ENCODE measurements around the gene CCDC192.
"Not testable (repeated sequence)": the region's sequence is repeated elsewhere in the genome, so short reads cannot be mapped to it uniquely, and the experiment has no call there.

The CCDC192 gene

GRCh38 chr5:127840809-127841208 lies 137.6 kb downstream of the CCDC192 start:
- TF ChIP-seq, protein P1, sequence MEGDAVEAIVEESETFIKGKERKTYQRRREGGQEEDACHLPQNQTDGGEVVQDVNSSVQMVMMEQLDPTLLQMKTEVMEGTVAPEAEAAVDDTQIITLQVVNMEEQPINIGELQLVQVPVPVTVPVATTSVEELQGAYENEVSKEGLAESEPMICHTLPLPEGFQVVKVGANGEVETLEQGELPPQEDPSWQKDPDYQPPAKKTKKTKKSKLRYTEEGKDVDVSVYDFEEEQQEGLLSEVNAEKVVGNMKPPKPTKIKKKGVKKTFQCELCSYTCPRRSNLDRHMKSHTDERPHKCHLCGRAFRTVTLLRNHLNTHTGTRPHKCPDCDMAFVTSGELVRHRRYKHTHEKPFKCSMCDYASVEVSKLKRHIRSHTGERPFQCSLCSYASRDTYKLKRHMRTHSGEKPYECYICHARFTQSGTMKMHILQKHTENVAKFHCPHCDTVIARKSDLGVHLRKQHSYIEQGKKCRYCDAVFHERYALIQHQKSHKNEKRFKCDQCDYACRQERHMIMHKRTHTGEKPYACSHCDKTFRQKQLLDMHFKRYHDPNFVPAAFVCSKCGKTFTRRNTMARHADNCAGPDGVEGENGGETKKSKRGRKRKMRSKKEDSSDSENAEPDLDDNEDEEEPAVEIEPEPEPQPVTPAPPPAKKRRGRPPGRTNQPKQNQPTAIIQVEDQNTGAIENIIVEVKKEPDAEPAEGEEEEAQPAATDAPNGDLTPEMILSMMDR (IDR thresholded peaks at IDR 0.05; ENCODE audit: insufficient read depth, low read length, poor library complexity, severe bottlenecking) = no peak
- no peak overlapping the region for H3K4me3 ChIP-seq (replicated peaks; ENCODE audit: low read depth, low read length)
- no peaks in the 10 kb centered on the region for H3K36me3 ChIP-seq (ENCODE audit: control insufficient read depth, insufficient read depth, low read length)
- H3K27me3 ChIP-seq (replicated peaks; ENCODE audit: control insufficient read depth, insufficient read depth, low read length) = no peaks in the 10 kb centered on the region
- no peak for DNase-seq (ENCODE audit: extremely low read depth, insufficient read length)

- Histone ChIP-seq H3K36me3 (ENCODE audit: control insufficient read depth, insufficient read depth, low read length) (no peaks in the 10 kb centered on the region), H3K27me3 (replicated peaks; ENCODE audit: control insufficient read depth, insufficient read depth, low read length) (no peaks in the 10 kb centered on the region), H3K4me3 (replicated peaks; ENCODE audit: low read depth, low read length) (no peak overlapping the region)
- no peak for DNase-seq (ENCODE audit: extremely low read depth, insufficient read length)
- TF ChIP-seq, protein P1 (IDR thresholded peaks at IDR 0.05; ENCODE audit: insufficient read depth, low read length, poor library complexity, severe bottlenecking) = no peak
Measured at GRCh38 chr5:127844581-127845021, 141.4 kb downstream of the CCDC192 start.

- Histone ChIP-seq H3K36me3 (ENCODE audit: control insufficient read depth, insufficient read depth, low read length) (no peaks in the 10 kb centered on the region), H3K4me3 (replicated peaks; ENCODE audit: low read depth, low read length) (no peak overlapping the region), H3K27me3 (replicated peaks; ENCODE audit: control insufficient read depth, insufficient read depth, low read length) (no peaks in the 10 kb centered on the region)
- TF ChIP-seq, protein P1 (IDR thresholded peaks at IDR 0.05; ENCODE audit: insufficient read depth, low read length, poor library complexity, severe bottlenecking) = no peak
- DNase-seq (ENCODE audit: extremely low read depth, insufficient read length) = no peak
Measured at GRCh38 chr5:127846884-127847283, 143.7 kb downstream of the CCDC192 start.

- H3K27me3 ChIP-seq (replicated peaks; ENCODE audit: control insufficient read depth, insufficient read depth, low read length); DNase-seq (ENCODE audit: extremely low read depth, insufficient read length); H3K4me3 ChIP-seq (replicated peaks; ENCODE audit: low read depth, low read length); H3K36me3 ChIP-seq (ENCODE audit: control insufficient read depth, insufficient read depth, low read length): not testable (repeated sequence)
Measured at GRCh38 chr5:127847641-127848040, 144.4 kb downstream of the CCDC192 start.

- no peaks in the 10 kb centered on the region for H3K36me3 ChIP-seq (ENCODE audit: control insufficient read depth, insufficient read depth, low read length)
- no peaks in the 10 kb centered on the region for H3K27me3 ChIP-seq (replicated peaks; ENCODE audit: control insufficient read depth, insufficient read depth, low read length)
- no peak overlapping the region for H3K4me3 ChIP-seq (replicated peaks; ENCODE audit: low read depth, low read length)
- DNase-seq (ENCODE audit: extremely low read depth, insufficient read length) = no peak
- TF ChIP-seq, protein P1 (IDR thresholded peaks at IDR 0.05; ENCODE audit: insufficient read depth, low read length, poor library complexity, severe bottlenecking) = no peak
Measured at GRCh38 chr5:127848098-127848497, 144.9 kb downstream of the CCDC192 start.

- Histone ChIP-seq H3K36me3 (ENCODE audit: control insufficient read depth, insufficient read depth, low read length) (no peaks in the 10 kb centered on the region), H3K27me3 (replicated peaks; ENCODE audit: control insufficient read depth, insufficient read depth, low read length) (no peaks in the 10 kb centered on the region), H3K4me3 (replicated peaks; ENCODE audit: low read depth, low read length) (no peak overlapping the region)
- no peak for DNase-seq (ENCODE audit: extremely low read depth, insufficient read length)
- TF ChIP-seq, protein P1 (IDR thresholded peaks at IDR 0.05; ENCODE audit: insufficient read depth, low read length, poor library complexity, severe bottlenecking) = no peak
Measured at GRCh38 chr5:127849408-127849807, 146.2 kb downstream of the CCDC192 start.

All from GM06990 (cell line).